Measurements from ENCODE around the gene ATRX.
"Not testable (repeated sequence)": the region's sequence is repeated elsewhere in the genome, so short reads cannot be mapped to it uniquely, and the experiment has no call there.

The ATRX gene

GRCh38 chrX:77691916-77692315, 94.1 kb downstream of the ATRX start (continued):
- TF ChIP-seq ZNF23 (tag by site-specific recombination; IDR thresholded peaks at IDR 0.05; ENCODE audit: borderline replicate concordance) (no peak), ZNF596 (tag by site-specific recombination; IDR thresholded peaks at IDR 0.05) (no peak), ZNF302 (tag by site-specific recombination; IDR thresholded peaks at IDR 0.05; ENCODE audit: low read depth) (no peak)

GRCh38 chrX:77689376-77689775, 96.6 kb downstream of the ATRX start:
- ChIA-PET CTCF (interaction anchor here (0.6 kb wide), 1 partner anchor 102 kb away, joined by 3 read pairs; no protein-coding TSS in a partner anchor), POLR2A (no interaction called here)
- no peaks in the 10 kb centered on the region for H3K4me1 ChIP-seq (ENCODE audit: control insufficient read depth, insufficient read depth, low read length)
- H3K36me3 ChIP-seq (ENCODE audit: control insufficient read depth in 2 of 2, insufficient read depth in 1 of 2, low read length in 2 of 2) = peaks cover 36 to 55% of the 10 kb centered on the region in 2 experiments
- TF ChIP-seq ZNF416 (tag by site-specific recombination; IDR thresholded peaks at IDR 0.05) = no peak
- no peak for TF ChIP-seq KLF1 (tag by site-specific recombination; IDR thresholded peaks at IDR 0.05)
- TF ChIP-seq ZSCAN4 (tag by site-specific recombination; IDR thresholded peaks at IDR 0.05) = no peak
- TF ChIP-seq ZNF747 (tag by site-specific recombination; IDR thresholded peaks at IDR 0.05) = no peak
- TF ChIP-seq ZNF670 (tag by site-specific recombination; IDR thresholded peaks at IDR 0.05; ENCODE audit: low read depth) = no peak
- no peak for TF ChIP-seq PRDM2 (tag by site-specific recombination; IDR thresholded peaks at IDR 0.05; ENCODE audit: borderline replicate concordance)
- TF ChIP-seq ZBTB6 (tag by site-specific recombination; IDR thresholded peaks at IDR 0.05) = no peak
- TF ChIP-seq ZNF600 (tag by site-specific recombination; IDR thresholded peaks at IDR 0.05) = no peak
- no peak overlapping the region for H3K27ac ChIP-seq (ENCODE audit: extremely low read depth, low read depth, low read length)
- H3K4me3 ChIP-seq (ENCODE audit: low read depth, low read length) = no peak overlapping the region
- H3K9me3 ChIP-seq (ENCODE audit: control insufficient read depth, insufficient read depth, low read depth, low read length) = peaks cover 3% of the 10 kb centered on the region

- TF ChIP-seq ZSCAN30 (tag by site-specific recombination; IDR thresholded peaks at IDR 0.05) (0 out of 2 replicates have a peak, but pooled peaks have one; percentile 12), ZNF146 (tag by site-specific recombination; IDR thresholded peaks at IDR 0.05) (peak; percentile 87)
- peaks cover 42 to 48% of the 10 kb centered on the region in 2 experiments for H3K36me3 ChIP-seq (ENCODE audit: control insufficient read depth in 2 of 2, insufficient read depth in 1 of 2, low read length in 2 of 2)
- H3K9me3 ChIP-seq (ENCODE audit: control insufficient read depth, insufficient read depth, low read depth, low read length); H3K27ac ChIP-seq (ENCODE audit: extremely low read depth, low read depth, low read length); H3K4me1 ChIP-seq (ENCODE audit: control insufficient read depth, insufficient read depth, low read length); POLR2A ChIA-PET; H3K4me3 ChIP-seq (ENCODE audit: low read depth, low read length): not testable (repeated sequence)
- CTCF ChIA-PET = interaction anchor here (0.7 kb wide), 1 partner anchor 339 kb away, joined by 3 read pairs; no protein-coding TSS in a partner anchor
Observed at GRCh38 chrX:77685683-77686082, 100.3 kb downstream of the ATRX start.
